ENCODE data around the gene SLC25A12. TPM values are rescaled to one million over a fixed set of nuclear protein-coding genes. Genes with fewer than 3 reads are reported as not detected.

Gene SLC25A12
- total RNA-seq, 4 donors from 2014 or later: 18.5 to 37.4 (median 24.9) TPM

DNA sequence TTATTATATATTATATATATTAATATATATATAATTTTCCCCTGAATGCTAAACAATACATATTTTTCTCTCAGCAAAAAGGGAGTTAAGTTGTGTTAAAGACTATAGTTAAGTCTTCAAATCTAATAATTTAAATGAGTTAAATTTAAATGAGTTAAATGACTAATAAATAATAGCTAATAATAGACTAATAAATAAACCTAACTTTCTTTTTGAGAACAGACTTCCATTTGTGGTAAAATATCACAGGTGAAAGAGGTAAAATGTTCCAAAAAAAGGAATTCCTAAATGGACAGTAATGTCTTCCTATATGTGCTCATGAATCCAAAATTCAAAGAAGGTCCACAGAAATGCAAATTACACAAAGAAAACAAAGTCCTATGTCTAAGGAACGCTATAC is 74.6 kb downstream of the SLC25A12 start:
- Histone ChIP-seq H3K36me3 (peaks cover 14% of the 10 kb centered on the region), H3K9me3 (no peaks in the 10 kb centered on the region), H3K27ac (no peak overlapping the region), H3K27me3 (no peaks in the 10 kb centered on the region), H3K4me3 (no peak overlapping the region), H3K4me1 (no peaks in the 10 kb centered on the region)
- no peak for TF ChIP-seq EP300 (IDR thresholded peaks at IDR 0.05)
- no peak for TF ChIP-seq POLR2A (IDR thresholded peaks at IDR 0.05)
- TF ChIP-seq POLR2AphosphoS5 (IDR thresholded peaks at IDR 0.05): no peak
- TF ChIP-seq, protein P1, sequence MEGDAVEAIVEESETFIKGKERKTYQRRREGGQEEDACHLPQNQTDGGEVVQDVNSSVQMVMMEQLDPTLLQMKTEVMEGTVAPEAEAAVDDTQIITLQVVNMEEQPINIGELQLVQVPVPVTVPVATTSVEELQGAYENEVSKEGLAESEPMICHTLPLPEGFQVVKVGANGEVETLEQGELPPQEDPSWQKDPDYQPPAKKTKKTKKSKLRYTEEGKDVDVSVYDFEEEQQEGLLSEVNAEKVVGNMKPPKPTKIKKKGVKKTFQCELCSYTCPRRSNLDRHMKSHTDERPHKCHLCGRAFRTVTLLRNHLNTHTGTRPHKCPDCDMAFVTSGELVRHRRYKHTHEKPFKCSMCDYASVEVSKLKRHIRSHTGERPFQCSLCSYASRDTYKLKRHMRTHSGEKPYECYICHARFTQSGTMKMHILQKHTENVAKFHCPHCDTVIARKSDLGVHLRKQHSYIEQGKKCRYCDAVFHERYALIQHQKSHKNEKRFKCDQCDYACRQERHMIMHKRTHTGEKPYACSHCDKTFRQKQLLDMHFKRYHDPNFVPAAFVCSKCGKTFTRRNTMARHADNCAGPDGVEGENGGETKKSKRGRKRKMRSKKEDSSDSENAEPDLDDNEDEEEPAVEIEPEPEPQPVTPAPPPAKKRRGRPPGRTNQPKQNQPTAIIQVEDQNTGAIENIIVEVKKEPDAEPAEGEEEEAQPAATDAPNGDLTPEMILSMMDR (IDR thresholded peaks at IDR 0.05): no peak
- WGBS: 96% methylated on average over 1 of the region's 1 CpG
- DNase-seq (ENCODE audit: low spot score in 2 of 2): no peak

DNA sequence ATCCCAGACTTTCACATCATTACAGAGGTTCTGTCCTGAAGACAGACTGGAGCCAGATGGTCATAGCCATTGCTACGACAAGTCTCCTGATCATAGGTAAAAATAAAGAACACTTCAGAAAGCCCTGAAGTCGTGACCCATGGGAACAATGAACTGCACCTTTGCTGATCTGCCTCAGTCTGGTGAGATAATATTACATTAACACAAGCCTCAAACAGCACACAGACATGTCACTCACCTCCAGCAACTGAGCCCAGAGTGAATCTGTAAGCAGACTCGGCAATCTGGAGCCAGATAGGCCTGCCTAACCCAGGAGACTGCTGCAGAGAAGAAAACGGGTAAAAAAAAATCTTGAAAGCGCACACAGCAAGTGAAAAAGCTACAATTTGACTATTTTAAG is 79.2 kb downstream of the SLC25A12 start:
- Histone ChIP-seq H3K36me3 (peaks cover 16% of the 10 kb centered on the region), H3K27ac (no peak overlapping the region), H3K4me3 (no peak overlapping the region), H3K4me1 (no peaks in the 10 kb centered on the region), H3K9me3 (no peaks in the 10 kb centered on the region), H3K27me3 (no peaks in the 10 kb centered on the region)
- TF ChIP-seq POLR2A (IDR thresholded peaks at IDR 0.05): no peak
- no peak for TF ChIP-seq POLR2AphosphoS5 (IDR thresholded peaks at IDR 0.05)
- no peak for TF ChIP-seq EP300 (IDR thresholded peaks at IDR 0.05)
- TF ChIP-seq, protein P1 (IDR thresholded peaks at IDR 0.05): no peak
- DNase-seq (ENCODE audit: low spot score in 2 of 2): no peak
- WGBS: 92% methylated on average over 5 of the region's 5 CpGs

DNA sequence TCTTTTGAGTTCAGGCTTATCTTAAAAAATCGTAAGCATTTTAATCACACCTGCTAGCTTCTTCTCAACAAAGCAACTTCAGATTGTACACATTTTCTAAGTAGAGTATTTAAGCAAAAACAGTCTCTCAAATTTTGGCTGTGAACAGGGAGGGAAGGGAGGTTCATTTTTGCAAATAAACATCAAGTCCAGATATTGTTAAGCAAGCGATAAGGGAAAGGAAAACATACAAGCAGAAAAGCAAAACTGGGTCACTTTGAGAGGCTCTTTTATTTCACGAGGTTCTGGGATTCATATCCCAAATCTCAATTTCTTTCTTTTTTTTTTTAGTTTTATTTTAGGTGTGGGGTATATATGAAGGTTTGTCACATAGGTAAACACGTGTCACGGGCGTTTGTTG is 79.9 kb downstream of the SLC25A12 start:
- WGBS: 84% methylated on average over 6 of the region's 6 CpGs
- Histone ChIP-seq H3K36me3 (peaks cover 18% of the 10 kb centered on the region), H3K27me3 (no peaks in the 10 kb centered on the region), H3K9me3 (no peaks in the 10 kb centered on the region), H3K4me1 (no peaks in the 10 kb centered on the region), H3K27ac (no peak overlapping the region), H3K4me3 (no peak overlapping the region)
- DNase-seq (ENCODE audit: low spot score in 2 of 2): no peak
- TF ChIP-seq POLR2A (IDR thresholded peaks at IDR 0.05): no peak
- TF ChIP-seq, protein P1 (IDR thresholded peaks at IDR 0.05): no peak
- no peak for TF ChIP-seq EP300 (IDR thresholded peaks at IDR 0.05)
- no peak for TF ChIP-seq POLR2AphosphoS5 (IDR thresholded peaks at IDR 0.05)

DNA sequence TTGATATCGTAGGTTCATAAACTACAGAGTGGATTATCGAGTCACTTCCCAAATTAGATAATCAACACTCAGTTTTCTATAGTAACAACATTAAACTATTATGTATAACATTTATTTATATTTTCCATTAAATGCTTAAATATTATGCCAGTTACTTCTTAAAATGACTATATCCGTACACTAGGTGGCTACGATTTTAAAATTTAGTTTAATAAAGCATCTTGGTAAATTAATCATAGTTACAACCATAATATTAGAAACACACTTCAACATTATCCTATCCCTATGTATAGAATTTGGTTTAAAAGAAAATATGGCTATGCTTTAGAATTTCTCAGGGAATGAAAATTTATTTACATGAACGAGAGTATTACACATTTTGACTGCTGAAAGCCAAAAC is 80.3 kb downstream of the SLC25A12 start:
- H3K9me3 ChIP-seq: no peaks in the 10 kb centered on the region
- no peak for DNase-seq (ENCODE audit: low spot score in 2 of 2)
- WGBS: 94% methylated on average over 5 of the region's 5 CpGs
- H3K27ac ChIP-seq: no peak overlapping the region
- no peaks in the 10 kb centered on the region for H3K27me3 ChIP-seq
- TF ChIP-seq, protein P1 (IDR thresholded peaks at IDR 0.05): no peak
- TF ChIP-seq POLR2A (IDR thresholded peaks at IDR 0.05) (no peak), POLR2AphosphoS5 (IDR thresholded peaks at IDR 0.05) (no peak), EP300 (IDR thresholded peaks at IDR 0.05) (no peak)
- no peaks in the 10 kb centered on the region for H3K4me1 ChIP-seq
- H3K36me3 ChIP-seq: peaks cover 22% of the 10 kb centered on the region
- no peak overlapping the region for H3K4me3 ChIP-seq

DNA sequence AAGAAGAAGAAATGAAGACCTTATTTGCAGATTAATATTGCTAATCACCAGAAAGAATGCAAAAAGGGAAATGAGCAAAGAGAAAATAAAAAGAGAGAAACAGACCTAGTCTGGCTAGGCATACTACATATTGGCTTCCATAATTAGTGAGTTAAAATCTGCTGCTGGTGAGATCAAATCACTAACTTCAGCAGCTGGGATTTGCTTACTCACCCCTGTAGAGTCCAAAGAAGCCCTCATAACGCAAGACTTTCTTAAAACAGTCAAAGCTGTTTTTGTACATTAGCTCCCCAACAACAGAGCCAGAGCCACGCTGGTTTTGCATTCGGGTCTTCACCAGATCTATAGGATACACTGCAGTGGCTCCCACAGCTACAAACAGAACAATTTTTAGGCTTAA is 80.9 kb downstream of the SLC25A12 start:
- Histone ChIP-seq H3K36me3 (peaks cover 19% of the 10 kb centered on the region), H3K27ac (no peak overlapping the region)
- no peak for DNase-seq (ENCODE audit: low spot score in 2 of 2)

More for the DNA sequence above, 80.9 kb downstream of the SLC25A12 start:
- no peaks in the 10 kb centered on the region for H3K4me1 ChIP-seq
- no peak overlapping the region for H3K4me3 ChIP-seq
- H3K9me3 ChIP-seq: no peaks in the 10 kb centered on the region
- no peaks in the 10 kb centered on the region for H3K27me3 ChIP-seq
- WGBS: 96% methylated on average over 3 of the region's 3 CpGs
- no peak for TF ChIP-seq EP300 (IDR thresholded peaks at IDR 0.05)
- no peak for TF ChIP-seq POLR2A (IDR thresholded peaks at IDR 0.05)
- TF ChIP-seq POLR2AphosphoS5 (IDR thresholded peaks at IDR 0.05): no peak
- TF ChIP-seq, protein P1 (IDR thresholded peaks at IDR 0.05): no peak

All from suprapubic skin (tissue), 4 donors.